K562 (cell line): ENCODE measurements around the gene MALRD1. TPM values are rescaled to one million over a fixed set of nuclear protein-coding genes. Genes with fewer than 3 reads are reported as not detected.

ENCODE experiments used
- ATAC-seq: fragments of 200-7000 bp; cut with Tn5 transposase; 3 replicates; pipeline ENCODE4 v1.9.1; 2020; ENCODE audit warnings: moderate library complexity
- BruUV-seq: library from RNA; stranded (reverse); fragments of 400-500 nt; replicated peaks from 2 replicates; lab custom pipeline; 2021; lab: Mats Ljungman, UMichigan
- CTCF ChIA-PET: fragments of 300-600 bp; formaldehyde crosslinking; extraction: SDS; loops from one replicate; lab custom pipeline; 2021; ENCODE audit warnings: low intra/inter-chr PET ratio; lab: Yijun Ruan, JAX
- POLR2A ChIA-PET: fragments of 300-600, 350-650 bp; sonication (Branson Sonifier 250); formaldehyde crosslinking; extraction: SDS; loops from one replicate; lab custom pipeline; 2021; ENCODE audit warnings: antibody characterized with exemption, inconsistent platforms; lab: Yijun Ruan, JAX
- DNase-seq, 4 experiments: peaks; one replicate each; pipeline versions ENCODE4 v3.0.0 to v3.0.0-alpha.2; 2011 to 2018; ENCODE audit warnings: low spot score in 3 of 4, mixed read lengths in 3 of 4; ENCODE audit errors: extremely low read depth in 1 of 4
- FAIRE-seq: peaks from 2 replicates; lab custom pipeline; 2011; peaks lifted over from hg19 to GRCh38; lab: Jason Lieb, UNC
- H2AFZ ChIP-seq: 2 replicates; pipeline ENCODE4 v1.6.0; 2011; ENCODE audit warnings: low read depth, low read length, control low read depth, inconsistent platforms
- H3K27ac ChIP-seq: fragments of 200-600 bp; 3 replicates; pipeline ENCODE4 v1.8.0; 2011; ENCODE audit warnings: low read depth, mild to moderate bottlenecking, control low read depth, inconsistent platforms, low read length, moderate library complexity, mixed read lengths; ENCODE audit errors: extremely low read depth
- H3K27me3 ChIP-seq, 2 experiments: fragments of 300-600 bp in 1 of 2; 2 replicates in 1 of 2; 3 replicates in 1 of 2; pipeline versions ENCODE4 v1.6.0 to v1.8.0; 2011; ENCODE audit warnings: inconsistent platforms in 2 of 2, low read length in 2 of 2, mild to moderate bottlenecking in 1 of 2, mixed read lengths in 1 of 2, moderate library complexity in 1 of 2; ENCODE audit not compliant: control insufficient read depth in 2 of 2, insufficient read depth in 2 of 2
- H3K36me3 ChIP-seq: fragments of 300-600 bp; 3 replicates; pipeline ENCODE4 v1.8.0; 2011; ENCODE audit warnings: mild to moderate bottlenecking, low read length, inconsistent platforms; ENCODE audit not compliant: control insufficient read depth, insufficient read depth
- H3K4me1 ChIP-seq, 2 experiments: fragments of 200-600 bp in 1 of 2; replicated peaks in 1 of 2; 2 replicates in 1 of 2; 3 replicates in 1 of 2; pipeline versions ENCODE4 v1.5.1 to v1.8.0; 2011; ENCODE audit warnings: inconsistent platforms in 2 of 2, low read length in 2 of 2, mild to moderate bottlenecking in 1 of 2, mixed read lengths in 1 of 2, moderate library complexity in 1 of 2; ENCODE audit not compliant: control insufficient read depth in 2 of 2, insufficient read depth in 2 of 2
- H3K4me2 ChIP-seq: 2 replicates; pipeline ENCODE4 v1.6.1; 2011; ENCODE audit warnings: low read length, control low read depth, inconsistent platforms, mixed read lengths; ENCODE audit not compliant: insufficient read depth
- H3K4me3 ChIP-seq: fragments of 200-600 bp; sonication (generic), shearing (Covaris generic); 2 replicates; pipeline ENCODE4 v1.5.1; 2016; ENCODE audit warnings: control low read depth, inconsistent platforms
- H3K79me2 ChIP-seq: fragments of 200-600 bp; 3 replicates; pipeline ENCODE4 v1.8.0; 2011; ENCODE audit warnings: low read length, inconsistent platforms; ENCODE audit not compliant: control insufficient read depth, insufficient read depth
- H3K9ac ChIP-seq, 2 experiments: 2 replicates each; pipeline versions ENCODE4 v1.6.0 to v1.6.1; 2011; ENCODE audit warnings: low read depth in 2 of 2, low read length in 2 of 2, control low read depth in 1 of 2, inconsistent platforms in 1 of 2, mild to moderate bottlenecking in 1 of 2, mixed read lengths in 1 of 2; ENCODE audit not compliant: insufficient read depth in 1 of 2
- H3K9me1 ChIP-seq: one replicate; pipeline ENCODE4 v1.6.0; 2011; ENCODE audit warnings: inconsistent platforms, mild to moderate bottlenecking, low read length, moderate library complexity; ENCODE audit not compliant: control insufficient read depth, insufficient read depth
- H3K9me3 ChIP-seq: replicated peaks from 2 replicates; pipeline ENCODE4 v1.5.1; 2011; ENCODE audit warnings: low read depth, low read length, inconsistent platforms; ENCODE audit not compliant: control insufficient read depth, insufficient read depth
- H4K20me1 ChIP-seq: replicated peaks from 2 replicates; pipeline ENCODE4 v1.6.1; 2011; ENCODE audit warnings: low read length, inconsistent platforms, mixed read lengths; ENCODE audit not compliant: control insufficient read depth, insufficient read depth
- CREB1 ChIP-seq, 2 experiments: sonication (generic) in 1 of 2; formaldehyde crosslinking in 1 of 2; IDR thresholded peaks; 2 replicates each; pipeline versions ENCODE4 v1.6.1 to v1.8.0; 2012 to 2022; ENCODE audit warnings: inconsistent platforms in 1 of 2, mild to moderate bottlenecking in 1 of 2, missing genetic modification reagents in 1 of 2, moderate library complexity in 1 of 2
- HNRNPLL ChIP-seq: fragments of 200-400 bp; formaldehyde crosslinking; IDR thresholded peaks from 2 replicates; pipeline ENCODE4 v1.6.1; 2017; ENCODE audit warnings: low read length, low read depth, mild to moderate bottlenecking; ENCODE audit not compliant: poor library complexity, severe bottlenecking
- MXI1 ChIP-seq: IDR thresholded peaks from 2 replicates; pipeline ENCODE4 v1.6.1; 2011; ENCODE audit warnings: low read depth, mild to moderate bottlenecking, improper control_type of control experiment, low read length
- POLR3G ChIP-seq: IDR thresholded peaks from 2 replicates; pipeline ENCODE4 v1.6.1; 2011; ENCODE audit not compliant: insufficient read length, insufficient replicate concordance; ENCODE audit errors: extremely low read depth
- STAG1 ChIP-seq: sonication (generic); formaldehyde crosslinking; IDR thresholded peaks from 2 replicates; pipeline ENCODE4 v1.5.0; 2020; ENCODE audit warnings: missing genetic modification reagents, borderline replicate concordance
- ZNF583 ChIP-seq: fragments of 250-450 bp; sonication (Bioruptor Pico); IDR thresholded peaks from 2 replicates; pipeline ENCODE4 v1.4.0; 2020
- ZNF592 ChIP-seq: fragments of 450-650 bp; IDR thresholded peaks from 2 replicates; pipeline ENCODE4 v1.6.1; 2017; ENCODE audit warnings: antibody characterized with exemption, mild to moderate bottlenecking
- ZNF639 ChIP-seq, 2 experiments: fragments of 200-800 bp in 1 of 2; sonication (Bioruptor generic) in 1 of 2; sonication (generic) in 1 of 2; formaldehyde crosslinking in 1 of 2; IDR thresholded peaks in 1 of 2; conservative IDR thresholded peaks in 1 of 2; 2 replicates each; pipeline versions ENCODE4 v1.5.0 to v1.6.1; 2016 to 2020; ENCODE audit warnings: missing compliant biosample characterization in 1 of 2, missing genetic modification characterization in 1 of 2, missing genetic modification reagents in 1 of 2
- ZNF764 ChIP-seq: fragments of 250-450 bp; sonication (Bioruptor Pico); IDR thresholded peaks from 2 replicates; pipeline ENCODE4 v1.4.0; 2020; ENCODE audit warnings: low read depth, mild to moderate bottlenecking, moderate library complexity
- WGBS: fragments of 100-300 bp; shearing (Covaris generic); methylation state at CpG from one replicate; pipeline ENCODE4 v1.1.6; 2016; ENCODE audit warnings: low coverage, mixed read lengths; ENCODE audit not compliant: insufficient coverage; ENCODE audit errors: missing lambda C conversion rate; 5-methylcytosine and 5-hydroxymethylcytosine counted together
- in situ Hi-C: fragments of 300-500 bp; cut with MboI; formaldehyde crosslinking; loops from 4 replicates; pipeline ENCODE4 v1.15.0; 2018; ENCODE audit warnings: inconsistent platforms, mixed read lengths
- intact Hi-C: fragments of 100-400 bp; cut with micrococcal nuclease; formaldehyde crosslinking; loops from 2 replicates; pipeline ENCODE4 v1.14.2; 2022
- polyA plus RNA-seq, 8 experiments: library from polyadenylated mRNA; depleted of rRNA in 4 of 8; stranded (reverse) in 5 of 8; unstranded in 3 of 8; fragments of >200 nt; fragmentation: Nextera tagmentation in 2 of 8; fragmentation: Illumina TruSeq in 1 of 8; extraction: Ambion mirVana in 2 of 8; extraction: Trizol in 1 of 8; gene quantifications; 2 replicates each; pipeline versions ENCODE4 v1.2.1 to v1.2.3, GENCODE V29; 2011 to 2014; ENCODE audit warnings: inconsistent platforms in 1 of 8, missing spikeins in 1 of 8
- total RNA-seq, 7 experiments: library from RNA; depleted of rRNA in 6 of 7; stranded (reverse); fragments of >200 nt in 6 of 7; fragmentation: Illumina TruSeq in 2 of 7; extraction: Trizol in 2 of 7; gene quantifications; 2 replicates each; pipeline versions ENCODE4 v1.2.1 to v1.2.3, GENCODE V29; 2011 to 2021; ENCODE audit warnings: low replicate concordance in 1 of 7

The MALRD1 gene
- total and polyA plus RNA-seq, 9 of the 15 experiments (the other 6 are each of a cell fraction or from before 2014, with no cell fraction given): not detected

GRCh38 chr10:19184891-19185290, 136.3 kb downstream of the MALRD1 start (continued):
- no peak for TF ChIP-seq ZNF592

GRCh38 chr10:19194866-19195265, 146.3 kb downstream of the MALRD1 start:
- no peak for DNase-seq
- Histone ChIP-seq H3K27ac (no peak overlapping the region), H3K4me3 (no peak overlapping the region), H3K9me1 (no peaks in the 10 kb centered on the region), H3K27me3 (no peaks in the 10 kb centered on the region), H3K36me3 (no peaks in the 10 kb centered on the region), H3K4me2 (no peak overlapping the region), H3K9me3 (no peaks in the 10 kb centered on the region), H4K20me1 (no peaks in the 10 kb centered on the region), H3K4me1 (no peaks in the 10 kb centered on the region), H3K9ac (no peak overlapping the region), H3K79me2 (no peaks in the 10 kb centered on the region), H2AFZ (no peak overlapping the region)
- FAIRE-seq: no peak
- POLR2A ChIA-PET: interaction anchor here (0.7 kb wide), 1 partner anchor 365 kb away, joined by 3 read pairs; no protein-coding TSS in a partner anchor
- TF ChIP-seq MXI1 (no peak), ZNF764 (no peak), CREB1 (IDR thresholded peaks at IDR 0.05) (no peak), CREB1 (CRISPR knock-in tag; IDR thresholded peaks at IDR 0.05) (no peak), ZNF639 (CRISPR knock-in tag; conservative IDR thresholded peaks at IDR 0.05 in 1 of 2, IDR thresholded peaks at IDR 0.05 in 1 of 2) (no peak), POLR3G (no peak), ZNF583 (CRISPR knock-in tag) (no peak), STAG1 (CRISPR knock-in tag) (no peak), HNRNPLL (no peak)
- CTCF ChIA-PET: no interaction called here
- intact Hi-C loops: no loop called here
- in situ Hi-C loops: no loop called here
- 0% methylated on average over 3 of the region's 3 CpGs for WGBS
- no TSS peak for BruUV-seq
- ATAC-seq: no peak
